ENCODE results near the gene LTB4R. TPM values are rescaled to one million over a fixed set of nuclear protein-coding genes. Genes with fewer than 3 reads are reported as not detected.

Gene LTB4R
- total and polyA plus RNA-seq, 9 of the 15 experiments (the other 6 are each of a cell fraction or from before 2014, with no cell fraction given), result 0.38 to 10.5 (median 2.8) TPM

GRCh38 chr14:24329073-24329663 is 17.9 kb downstream of the LTB4R start (continued):
- TF ChIP-seq PML (IDR thresholded peaks at IDR 0.05; ENCODE audit: low read length), result no peak

DNA sequence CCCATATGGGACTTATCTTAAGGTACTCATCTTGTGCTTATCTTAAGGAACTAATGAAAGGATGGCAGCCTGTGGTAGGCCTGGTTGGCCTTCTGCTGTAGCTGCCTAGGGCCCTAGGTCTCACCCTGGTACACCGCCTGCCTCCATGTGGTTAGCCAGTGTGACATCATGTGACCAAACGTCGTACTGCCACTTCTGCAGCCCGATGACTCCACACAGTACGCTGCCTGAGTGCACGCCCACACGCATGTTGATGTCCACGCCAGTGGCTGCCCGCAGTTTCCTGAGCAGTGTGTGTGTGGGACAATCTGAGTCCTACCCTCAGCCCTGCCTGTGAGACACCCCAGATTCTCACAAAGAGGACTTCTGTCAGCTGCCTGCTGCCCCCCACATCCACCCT is 18.4 kb downstream of the LTB4R start:
- H3K4me1 ChIP-seq (replicated peaks in 1 of 2; ENCODE audit: control insufficient read depth in 2 of 2, insufficient read depth in 2 of 2, low read length in 2 of 2), result peaks cover 5 to 33% of the 10 kb centered on the region in 2 experiments; a peak in 4 of 5 replicates
- FAIRE-seq, result no peak
- DNase-seq (ENCODE audit: extremely low read depth in 1 of 4, low spot score in 3 of 4), result no peak
- WGBS (ENCODE audit: insufficient coverage, low coverage, missing lambda C conversion rate), result 26% methylated on average over 5 of the region's 9 CpGs
- H3K27ac ChIP-seq (ENCODE audit: extremely low read depth, low read depth, low read length), result no peak overlapping the region
- in situ Hi-C loops (cut with MboI) (loop anchor here (5.0 to 25.0 kb wide), 2 partner anchors 103 to 358 kb away; no protein-coding TSS in a partner anchor), intact Hi-C loops (cut with micrococcal nuclease) (loop anchor here (5.0 kb wide), 1 partner anchor 38 kb away; the partner anchor contains the start of gene NFATC4)
- no peaks in the 10 kb centered on the region for H3K9me1 ChIP-seq (ENCODE audit: control insufficient read depth, insufficient read depth, low read length)
- CTCF ChIA-PET (ENCODE audit: low intra/inter-chr PET ratio), result no interaction called here
- H2AFZ ChIP-seq (ENCODE audit: low read depth, low read length), result no peak overlapping the region
- H3K27me3 ChIP-seq (ENCODE audit: control insufficient read depth in 2 of 2, insufficient read depth in 2 of 2, low read length in 2 of 2), result no peaks in the 10 kb centered on the region
- H3K36me3 ChIP-seq (ENCODE audit: control insufficient read depth, insufficient read depth, low read length), result no peaks in the 10 kb centered on the region
- POLR2A ChIA-PET, result interaction anchor here (0.6 to 1.0 kb wide), 2 partner anchors 112 to 122 kb away, joined by 3 read pairs; no protein-coding TSS in a partner anchor
- no peaks in the 10 kb centered on the region for H3K79me2 ChIP-seq (ENCODE audit: control insufficient read depth, insufficient read depth, low read length)
- H4K20me1 ChIP-seq (replicated peaks; ENCODE audit: control insufficient read depth, insufficient read depth, low read length), result no peaks in the 10 kb centered on the region
- H3K9ac ChIP-seq (ENCODE audit: insufficient read depth in 1 of 2, low read depth in 2 of 2, low read length in 2 of 2), result no peak overlapping the region
- H3K4me3 ChIP-seq, result no peak overlapping the region
- ATAC-seq, result no peak
- no peaks in the 10 kb centered on the region for H3K9me3 ChIP-seq (replicated peaks; ENCODE audit: control insufficient read depth, insufficient read depth, low read depth, low read length)
- no peak overlapping the region for H3K4me2 ChIP-seq (ENCODE audit: insufficient read depth, low read length)
- no TSS peak for BruUV-seq (replicated peaks)
- TF ChIP-seq, protein P1, sequence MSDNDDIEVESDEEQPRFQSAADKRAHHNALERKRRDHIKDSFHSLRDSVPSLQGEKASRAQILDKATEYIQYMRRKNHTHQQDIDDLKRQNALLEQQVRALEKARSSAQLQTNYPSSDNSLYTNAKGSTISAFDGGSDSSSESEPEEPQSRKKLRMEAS (CRISPR knock-in tag; IDR thresholded peaks at IDR 0.05), result peak; percentile 49; the same call in 1 of the 2 replicates
- TF ChIP-seq, protein P2, sequence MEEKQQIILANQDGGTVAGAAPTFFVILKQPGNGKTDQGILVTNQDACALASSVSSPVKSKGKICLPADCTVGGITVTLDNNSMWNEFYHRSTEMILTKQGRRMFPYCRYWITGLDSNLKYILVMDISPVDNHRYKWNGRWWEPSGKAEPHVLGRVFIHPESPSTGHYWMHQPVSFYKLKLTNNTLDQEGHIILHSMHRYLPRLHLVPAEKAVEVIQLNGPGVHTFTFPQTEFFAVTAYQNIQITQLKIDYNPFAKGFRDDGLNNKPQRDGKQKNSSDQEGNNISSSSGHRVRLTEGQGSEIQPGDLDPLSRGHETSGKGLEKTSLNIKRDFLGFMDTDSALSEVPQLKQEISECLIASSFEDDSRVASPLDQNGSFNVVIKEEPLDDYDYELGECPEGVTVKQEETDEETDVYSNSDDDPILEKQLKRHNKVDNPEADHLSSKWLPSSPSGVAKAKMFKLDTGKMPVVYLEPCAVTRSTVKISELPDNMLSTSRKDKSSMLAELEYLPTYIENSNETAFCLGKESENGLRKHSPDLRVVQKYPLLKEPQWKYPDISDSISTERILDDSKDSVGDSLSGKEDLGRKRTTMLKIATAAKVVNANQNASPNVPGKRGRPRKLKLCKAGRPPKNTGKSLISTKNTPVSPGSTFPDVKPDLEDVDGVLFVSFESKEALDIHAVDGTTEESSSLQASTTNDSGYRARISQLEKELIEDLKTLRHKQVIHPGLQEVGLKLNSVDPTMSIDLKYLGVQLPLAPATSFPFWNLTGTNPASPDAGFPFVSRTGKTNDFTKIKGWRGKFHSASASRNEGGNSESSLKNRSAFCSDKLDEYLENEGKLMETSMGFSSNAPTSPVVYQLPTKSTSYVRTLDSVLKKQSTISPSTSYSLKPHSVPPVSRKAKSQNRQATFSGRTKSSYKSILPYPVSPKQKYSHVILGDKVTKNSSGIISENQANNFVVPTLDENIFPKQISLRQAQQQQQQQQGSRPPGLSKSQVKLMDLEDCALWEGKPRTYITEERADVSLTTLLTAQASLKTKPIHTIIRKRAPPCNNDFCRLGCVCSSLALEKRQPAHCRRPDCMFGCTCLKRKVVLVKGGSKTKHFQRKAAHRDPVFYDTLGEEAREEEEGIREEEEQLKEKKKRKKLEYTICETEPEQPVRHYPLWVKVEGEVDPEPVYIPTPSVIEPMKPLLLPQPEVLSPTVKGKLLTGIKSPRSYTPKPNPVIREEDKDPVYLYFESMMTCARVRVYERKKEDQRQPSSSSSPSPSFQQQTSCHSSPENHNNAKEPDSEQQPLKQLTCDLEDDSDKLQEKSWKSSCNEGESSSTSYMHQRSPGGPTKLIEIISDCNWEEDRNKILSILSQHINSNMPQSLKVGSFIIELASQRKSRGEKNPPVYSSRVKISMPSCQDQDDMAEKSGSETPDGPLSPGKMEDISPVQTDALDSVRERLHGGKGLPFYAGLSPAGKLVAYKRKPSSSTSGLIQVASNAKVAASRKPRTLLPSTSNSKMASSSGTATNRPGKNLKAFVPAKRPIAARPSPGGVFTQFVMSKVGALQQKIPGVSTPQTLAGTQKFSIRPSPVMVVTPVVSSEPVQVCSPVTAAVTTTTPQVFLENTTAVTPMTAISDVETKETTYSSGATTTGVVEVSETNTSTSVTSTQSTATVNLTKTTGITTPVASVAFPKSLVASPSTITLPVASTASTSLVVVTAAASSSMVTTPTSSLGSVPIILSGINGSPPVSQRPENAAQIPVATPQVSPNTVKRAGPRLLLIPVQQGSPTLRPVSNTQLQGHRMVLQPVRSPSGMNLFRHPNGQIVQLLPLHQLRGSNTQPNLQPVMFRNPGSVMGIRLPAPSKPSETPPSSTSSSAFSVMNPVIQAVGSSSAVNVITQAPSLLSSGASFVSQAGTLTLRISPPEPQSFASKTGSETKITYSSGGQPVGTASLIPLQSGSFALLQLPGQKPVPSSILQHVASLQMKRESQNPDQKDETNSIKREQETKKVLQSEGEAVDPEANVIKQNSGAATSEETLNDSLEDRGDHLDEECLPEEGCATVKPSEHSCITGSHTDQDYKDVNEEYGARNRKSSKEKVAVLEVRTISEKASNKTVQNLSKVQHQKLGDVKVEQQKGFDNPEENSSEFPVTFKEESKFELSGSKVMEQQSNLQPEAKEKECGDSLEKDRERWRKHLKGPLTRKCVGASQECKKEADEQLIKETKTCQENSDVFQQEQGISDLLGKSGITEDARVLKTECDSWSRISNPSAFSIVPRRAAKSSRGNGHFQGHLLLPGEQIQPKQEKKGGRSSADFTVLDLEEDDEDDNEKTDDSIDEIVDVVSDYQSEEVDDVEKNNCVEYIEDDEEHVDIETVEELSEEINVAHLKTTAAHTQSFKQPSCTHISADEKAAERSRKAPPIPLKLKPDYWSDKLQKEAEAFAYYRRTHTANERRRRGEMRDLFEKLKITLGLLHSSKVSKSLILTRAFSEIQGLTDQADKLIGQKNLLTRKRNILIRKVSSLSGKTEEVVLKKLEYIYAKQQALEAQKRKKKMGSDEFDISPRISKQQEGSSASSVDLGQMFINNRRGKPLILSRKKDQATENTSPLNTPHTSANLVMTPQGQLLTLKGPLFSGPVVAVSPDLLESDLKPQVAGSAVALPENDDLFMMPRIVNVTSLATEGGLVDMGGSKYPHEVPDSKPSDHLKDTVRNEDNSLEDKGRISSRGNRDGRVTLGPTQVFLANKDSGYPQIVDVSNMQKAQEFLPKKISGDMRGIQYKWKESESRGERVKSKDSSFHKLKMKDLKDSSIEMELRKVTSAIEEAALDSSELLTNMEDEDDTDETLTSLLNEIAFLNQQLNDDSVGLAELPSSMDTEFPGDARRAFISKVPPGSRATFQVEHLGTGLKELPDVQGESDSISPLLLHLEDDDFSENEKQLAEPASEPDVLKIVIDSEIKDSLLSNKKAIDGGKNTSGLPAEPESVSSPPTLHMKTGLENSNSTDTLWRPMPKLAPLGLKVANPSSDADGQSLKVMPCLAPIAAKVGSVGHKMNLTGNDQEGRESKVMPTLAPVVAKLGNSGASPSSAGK (IDR thresholded peaks at IDR 0.05), result peak; percentile 71
- TF ChIP-seq, protein P3, sequence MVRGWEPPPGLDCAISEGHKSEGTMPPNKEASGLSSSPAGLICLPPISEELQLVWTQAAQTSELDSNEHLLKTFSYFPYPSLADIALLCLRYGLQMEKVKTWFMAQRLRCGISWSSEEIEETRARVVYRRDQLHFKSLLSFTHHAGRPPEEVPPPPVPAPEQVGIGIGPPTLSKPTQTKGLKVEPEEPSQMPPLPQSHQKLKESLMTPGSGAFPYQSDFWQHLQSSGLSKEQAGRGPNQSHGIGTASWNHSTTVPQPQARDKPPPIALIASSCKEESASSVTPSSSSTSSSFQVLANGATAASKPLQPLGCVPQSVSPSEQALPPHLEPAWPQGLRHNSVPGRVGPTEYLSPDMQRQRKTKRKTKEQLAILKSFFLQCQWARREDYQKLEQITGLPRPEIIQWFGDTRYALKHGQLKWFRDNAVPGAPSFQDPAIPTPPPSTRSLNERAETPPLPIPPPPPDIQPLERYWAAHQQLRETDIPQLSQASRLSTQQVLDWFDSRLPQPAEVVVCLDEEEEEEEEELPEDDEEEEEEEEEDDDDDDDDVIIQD (CRISPR knock-in tag; IDR thresholded peaks at IDR 0.05), result no peak
- peak; percentile 63 for TF ChIP-seq EGR1 (conservative IDR thresholded peaks at IDR 0.05)
- no peak for TF ChIP-seq SREBF2 (CRISPR knock-in tag; IDR thresholded peaks at IDR 0.05)

Data from K562 (cell line).